Measurements from ENCODE around the gene HNF4A. TPM values are rescaled to one million over a fixed set of nuclear protein-coding genes. Genes with fewer than 3 reads are reported as not detected.

The HNF4A gene
- total and polyA plus RNA-seq, 2 of the 13 experiments (the other 11 are each of a cell fraction or from before 2014, with no cell fraction given): 80.9 to 169 TPM

DNA sequence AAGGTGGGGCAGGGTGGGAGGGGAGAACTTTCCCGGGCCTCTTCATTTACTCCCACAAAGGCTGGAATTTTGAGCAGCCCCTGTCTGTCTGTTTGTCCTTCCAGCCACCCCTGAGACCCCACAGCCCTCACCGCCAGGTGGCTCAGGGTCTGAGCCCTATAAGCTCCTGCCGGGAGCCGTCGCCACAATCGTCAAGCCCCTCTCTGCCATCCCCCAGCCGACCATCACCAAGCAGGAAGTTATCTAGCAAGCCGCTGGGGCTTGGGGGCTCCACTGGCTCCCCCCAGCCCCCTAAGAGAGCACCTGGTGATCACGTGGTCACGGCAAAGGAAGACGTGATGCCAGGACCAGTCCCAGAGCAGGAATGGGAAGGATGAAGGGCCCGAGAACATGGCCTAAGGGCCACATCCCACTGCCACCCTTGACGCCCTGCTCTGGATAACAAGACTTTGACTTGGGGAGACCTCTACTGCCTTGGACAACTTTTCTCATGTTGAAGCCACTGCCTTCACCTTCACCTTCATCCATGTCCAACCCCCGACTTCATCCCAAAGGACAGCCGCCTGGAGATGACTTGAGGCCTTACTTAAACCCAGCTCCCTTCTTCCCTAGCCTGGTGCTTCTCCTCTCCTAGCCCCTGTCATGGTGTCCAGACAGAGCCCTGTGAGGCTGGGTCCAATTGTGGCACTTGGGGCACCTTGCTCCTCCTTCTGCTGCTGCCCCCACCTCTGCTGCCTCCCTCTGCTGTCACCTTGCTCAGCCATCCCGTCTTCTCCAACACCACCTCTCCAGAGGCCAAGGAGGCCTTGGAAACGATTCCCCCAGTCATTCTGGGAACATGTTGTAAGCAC is 74.1 kb downstream of the HNF4A start (continued):
- TF ChIP-seq RORA (CRISPR knock-in tag; IDR thresholded peaks at IDR 0.05): no peak
- no peak for TF ChIP-seq ZNF160 (CRISPR knock-in tag; IDR thresholded peaks at IDR 0.05)
- peak; percentile 62; the same call in 1 of the 2 replicates for TF ChIP-seq ATF7-NPFF (CRISPR knock-in tag; IDR thresholded peaks at IDR 0.05; ENCODE audit: low read depth)
- no peak for TF ChIP-seq JUN (CRISPR knock-in tag; IDR thresholded peaks at IDR 0.05)
- no peak for TF ChIP-seq JDP2 (CRISPR knock-in tag; IDR thresholded peaks at IDR 0.05; ENCODE audit: borderline replicate concordance)
- TF ChIP-seq ZNF781 (CRISPR knock-in tag; IDR thresholded peaks at IDR 0.05; ENCODE audit: borderline replicate concordance, not compliant biosample characterization): peak; percentile 18
- no peak for TF ChIP-seq CREB3 (CRISPR knock-in tag; IDR thresholded peaks at IDR 0.05)

GRCh38 chr20:44430270-44431065 is 75.0 kb downstream of the HNF4A start:
- FAIRE-seq (no peak), DNase-seq (ENCODE audit: low spot score) (no peak), ATAC-seq (no peak)
- in situ Hi-C loops (cut with HindIII; ENCODE audit: extremely low pct_ligation_motif_present, low pct_unique_long_range_greater_than_20kb) (no loop called here), intact Hi-C loops (cut with micrococcal nuclease; ENCODE audit: unreplicated experiment) (no loop called here)
- H3K79me2 ChIP-seq (ENCODE audit: insufficient read depth, low read length): no peaks in the 10 kb centered on the region
- no peaks in the 10 kb centered on the region for H4K20me1 ChIP-seq (ENCODE audit: insufficient read depth, low read length)
- H3K4me1 ChIP-seq (ENCODE audit: insufficient read depth, low read length): peaks cover 97% of the 10 kb centered on the region
- no peaks in the 10 kb centered on the region for H3K9me3 ChIP-seq (ENCODE audit: low read length)
- H3K27ac ChIP-seq (ENCODE audit: extremely low read length, insufficient read depth, low read length): peak overlapping the region; percentile 44
- BruUV-seq (replicated peaks): TSS peak; percentile 24
- no peak overlapping the region for H3K4me2 ChIP-seq (ENCODE audit: low read depth, low read length)
- POLR2A ChIA-PET: interaction anchor here (0.6 to 7.5 kb wide), 12 partner anchors 12 to 79 kb away, joined by 3 to 101 read pairs (median 3); no protein-coding TSS in a partner anchor
- H3K4me3 ChIP-seq (replicated peaks in 1 of 3; ENCODE audit: insufficient read depth in 1 of 3, low read depth in 2 of 3, low read length in 3 of 3): no peak overlapping the region
- H3K9ac ChIP-seq (ENCODE audit: insufficient read depth, low read depth, low read length): no peak overlapping the region
- peaks cover 18 to 45% of the 10 kb centered on the region in 2 experiments for H3K36me3 ChIP-seq (replicated peaks in 1 of 2; ENCODE audit: control insufficient read depth in 1 of 2, insufficient read depth in 2 of 2, low read length in 2 of 2)
- no peak overlapping the region for H2AFZ ChIP-seq (ENCODE audit: low read length)
- 98% methylated on average over 7 of the region's 7 CpGs for WGBS (ENCODE audit: low lambda C conversion rate)
- CTCF ChIA-PET (ENCODE audit: low intra/inter-chr PET ratio, low total read pairs): no interaction called here
- H3K27me3 ChIP-seq (ENCODE audit: control insufficient read depth in 1 of 2, insufficient read depth in 2 of 2, low read length in 2 of 2): no peaks in the 10 kb centered on the region
- TF ChIP-seq, protein P1, sequence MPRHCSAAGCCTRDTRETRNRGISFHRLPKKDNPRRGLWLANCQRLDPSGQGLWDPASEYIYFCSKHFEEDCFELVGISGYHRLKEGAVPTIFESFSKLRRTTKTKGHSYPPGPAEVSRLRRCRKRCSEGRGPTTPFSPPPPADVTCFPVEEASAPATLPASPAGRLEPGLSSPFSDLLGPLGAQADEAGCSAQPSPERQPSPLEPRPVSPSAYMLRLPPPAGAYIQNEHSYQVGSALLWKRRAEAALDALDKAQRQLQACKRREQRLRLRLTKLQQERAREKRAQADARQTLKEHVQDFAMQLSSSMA (CRISPR knock-in tag; IDR thresholded peaks at IDR 0.05): peak; percentile 80; the same call in 1 of the 2 replicates
- TF ChIP-seq, protein P2, sequence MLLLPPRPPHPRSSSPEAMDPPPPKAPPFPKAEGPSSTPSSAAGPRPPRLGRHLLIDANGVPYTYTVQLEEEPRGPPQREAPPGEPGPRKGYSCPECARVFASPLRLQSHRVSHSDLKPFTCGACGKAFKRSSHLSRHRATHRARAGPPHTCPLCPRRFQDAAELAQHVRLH (CRISPR knock-in tag; IDR thresholded peaks at IDR 0.05; ENCODE audit: borderline replicate concordance, low read depth): peak; percentile 2; the same call in 1 of the 2 replicates
- TF ChIP-seq PCBP2 (optimal IDR thresholded peaks at IDR 0.05; ENCODE audit: low read depth, low read length, poor library complexity, severe bottlenecking) (peak; percentile 13), ZMAT3 (CRISPR knock-in tag; conservative IDR thresholded peaks at IDR 0.05) (peak; percentile 65; the same call in 1 of the 2 replicates), IKZF1 (IDR thresholded peaks at IDR 0.05) (no peak), ZNF296 (CRISPR knock-in tag; conservative IDR thresholded peaks at IDR 0.05) (peak; percentile 66; the same call in 1 of the 2 replicates), MAZ (IDR thresholded peaks at IDR 0.05; ENCODE audit: borderline replicate concordance, low read depth, low read length) (no peak), MAZ (CRISPR knock-in tag; IDR thresholded peaks at IDR 0.05; ENCODE audit: low read depth) (0 out of 2 replicates have a peak, but pooled peaks have one; percentile 28), FOXA3 (CRISPR knock-in tag; IDR thresholded peaks at IDR 0.05) (no peak), ZNF605 (CRISPR knock-in tag; IDR thresholded peaks at IDR 0.05) (0 out of 2 replicates have a peak, but pooled peaks have one; percentile 4), ZBTB21 (CRISPR knock-in tag; IDR thresholded peaks at IDR 0.05) (no peak), REL (CRISPR knock-in tag; conservative IDR thresholded peaks at IDR 0.05) (peak; percentile 86)
